NCI-H2196 (cell line): ENCODE data around the gene NTN5.
"Not testable (repeated sequence)": the region's sequence is repeated elsewhere in the genome, so short reads cannot be mapped to it uniquely, and the experiment has no call there.

Experiments
- DNase-seq: peaks from one replicate; lab custom pipeline; 2025; ENCODE audit not compliant: unreplicated experiment; lab: John Stamatoyannopoulos, UW

The NTN5 gene

GRCh38 chr19:48696353-48697010 lies 23.7 kb upstream of the NTN5 start:
- DNase-seq, result no peak

GRCh38 chr19:48695743-48696352 lies 23.0 kb upstream of the NTN5 start, which contains the start of gene FUT2:
Gene FUT2, plus strand, starts transcription at chr19:48695971. Its CDS starts 6,986 bp downstream, at chr19:48702957.
- DNase-seq, result peak; percentile 52

- not testable (repeated sequence) for DNase-seq
Observed at GRCh38 chr19:48693629-48694028, 20.8 kb upstream of the NTN5 start.

- DNase-seq, result no peak
Observed at GRCh38 chr19:48689449-48689848, 16.6 kb upstream of the NTN5 start.

GRCh38 chr19:48687776-48688175 lies 15.0 kb upstream of the NTN5 start:
- DNase-seq, result no peak

GRCh38 chr19:48686637-48687036 lies 13.8 kb upstream of the NTN5 start:
- not testable (repeated sequence) for DNase-seq

- no peak for DNase-seq
Observed at GRCh38 chr19:48686088-48686487, 13.3 kb upstream of the NTN5 start.

- DNase-seq, result no peak
Observed at GRCh38 chr19:48685583-48685982, 12.8 kb upstream of the NTN5 start.

GRCh38 chr19:48683349-48683748 lies 10.5 kb upstream of the NTN5 start:
- DNase-seq, result no peak

- DNase-seq, result no peak
Observed at GRCh38 chr19:48681127-48681470, 8.3 kb upstream of the NTN5 start.

GRCh38 chr19:48680436-48681126 lies 7.8 kb upstream of the NTN5 start:
- no peak for DNase-seq

GRCh38 chr19:48680006-48680405 lies 7.2 kb upstream of the NTN5 start:
- DNase-seq, result not testable (repeated sequence)

GRCh38 chr19:48678201-48678600 lies 5.4 kb upstream of the NTN5 start:
- no peak for DNase-seq

GRCh38 chr19:48676887-48677286 lies 4.1 kb upstream of the NTN5 start:
- DNase-seq, result no peak

GRCh38 chr19:48676487-48676886 lies 3.7 kb upstream of the NTN5 start:
- DNase-seq, result no peak

GRCh38 chr19:48674921-48675824 lies 2.4 kb upstream of the NTN5 start:
- peak; percentile 86 for DNase-seq

GRCh38 chr19:48674216-48674809 lies 1.5 kb upstream of the NTN5 start:
- no peak for DNase-seq

GRCh38 chr19:48673436-48674100 lies 751 bp upstream of the NTN5 start:
- DNase-seq, result no peak

- DNase-seq, result no peak
Observed at GRCh38 chr19:48671446-48671995, 1.3 kb downstream of the NTN5 start.
